KMS-11 (cell line): ENCODE results near the gene TRIO.
A peak's percentile ranks its signal among the peaks of the same experiment; 100 is the strongest.

Source experiments
- H2AFZ ChIP-seq: fragments of 200-600 bp; sonication (generic); 2 replicates; pipeline ENCODE4 v1.6.1; 2016; ENCODE audit warnings: antibody characterized with exemption, mixed run types, low read depth
- H3K27ac ChIP-seq: fragments of 200-600 bp; sonication (generic); 2 replicates; pipeline ENCODE4 v1.6.1; 2016; ENCODE audit warnings: mild to moderate bottlenecking, mixed run types
- H3K27me3 ChIP-seq: fragments of 200-600 bp; sonication (generic); 2 replicates; pipeline ENCODE4 v1.6.1; 2017; ENCODE audit warnings: mild to moderate bottlenecking, low read depth, mixed run types, moderate library complexity; ENCODE audit not compliant: insufficient read depth
- H3K36me3 ChIP-seq: fragments of 200-600 bp; sonication (generic); 2 replicates; pipeline ENCODE4 v1.6.1; 2017; ENCODE audit warnings: mild to moderate bottlenecking, mixed run types; ENCODE audit not compliant: insufficient read depth
- H3K4me1 ChIP-seq: fragments of 200-600 bp; sonication (generic); 2 replicates; pipeline ENCODE4 v1.6.1; 2016; ENCODE audit warnings: mild to moderate bottlenecking, low read depth, mixed run types; ENCODE audit not compliant: poor library complexity, severe bottlenecking
- H3K4me2 ChIP-seq: fragments of 200-600 bp; sonication (generic); 2 replicates; pipeline ENCODE4 v1.7.0; 2016; ENCODE audit warnings: mild to moderate bottlenecking, mixed run types
- H3K4me3 ChIP-seq: fragments of 200-600 bp; sonication (generic); IDR thresholded peaks from 2 replicates; pipeline ENCODE4 v1.6.1; 2017; ENCODE audit warnings: low read depth, low read length, mixed read lengths; ENCODE audit not compliant: insufficient read depth
- H3K79me2 ChIP-seq: fragments of 200-600 bp; sonication (generic); 2 replicates; pipeline ENCODE4 v1.6.1; 2016; ENCODE audit warnings: low read depth, mixed run types; ENCODE audit not compliant: insufficient read depth
- H3K9ac ChIP-seq: fragments of 200-600 bp; sonication (generic); 2 replicates; pipeline ENCODE4 v1.6.1; 2016; ENCODE audit warnings: mild to moderate bottlenecking, mixed run types
- H4K20me1 ChIP-seq: fragments of 200-600 bp; sonication (generic); 2 replicates; pipeline ENCODE4 v1.6.1; 2016; ENCODE audit warnings: mild to moderate bottlenecking, mixed run types; ENCODE audit not compliant: insufficient read depth
- TF ChIP-seq, protein P1 (sequence below): fragments of 200-600 bp; sonication (generic); conservative IDR thresholded peaks from 2 replicates; pipeline ENCODE4 v1.6.1; 2017; ENCODE audit warnings: low read depth, mild to moderate bottlenecking, antibody characterized with exemption, low read length, moderate library complexity, mixed read lengths

The TRIO gene

DNA sequence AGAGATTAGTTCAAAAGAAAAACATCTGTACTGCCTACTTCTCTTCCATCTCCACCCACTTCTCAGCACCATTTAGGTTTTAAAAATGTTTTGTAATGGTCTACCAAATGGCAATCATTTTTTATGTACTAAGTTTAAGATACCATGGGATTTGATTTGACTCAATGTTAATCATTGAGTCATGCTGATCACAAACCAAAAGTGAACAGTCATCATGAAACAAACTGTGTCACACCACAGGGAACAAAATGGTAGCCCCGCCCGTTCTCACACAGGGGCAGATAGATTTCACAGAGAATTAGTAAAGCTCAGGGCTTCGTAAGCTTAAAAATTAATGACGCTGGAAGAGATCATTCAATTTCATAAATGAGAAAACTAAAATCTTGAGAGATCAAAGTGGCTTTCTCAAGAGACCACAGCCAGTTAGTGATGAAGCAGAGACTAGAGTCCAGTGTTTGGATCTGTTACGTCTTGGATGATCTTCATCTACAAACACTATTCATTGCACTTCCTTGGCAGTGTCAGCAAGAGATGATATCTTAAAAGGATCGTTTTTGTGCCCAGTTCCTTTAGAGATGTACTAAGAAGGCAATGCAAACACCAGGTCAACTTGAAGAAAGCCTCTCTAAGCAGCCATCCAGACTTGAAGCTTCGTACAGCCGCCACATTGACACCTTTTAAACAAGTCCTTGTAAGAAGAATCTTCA lies 33.9 kb upstream of the TRIO start:
- Histone ChIP-seq H3K27ac (no peak overlapping the region), H2AFZ (peak overlapping the region; percentile 50; the same call in 1 of the 2 replicates), H3K27me3 (no peaks in the 10 kb centered on the region), H3K79me2 (no peaks in the 10 kb centered on the region), H3K4me3 (no peak overlapping the region), H3K9ac (no peak overlapping the region), H4K20me1 (no peaks in the 10 kb centered on the region), H3K4me2 (no peak overlapping the region), H3K4me1 (peaks cover 13% of the 10 kb centered on the region), H3K36me3 (no peaks in the 10 kb centered on the region)
- TF ChIP-seq, protein P1, sequence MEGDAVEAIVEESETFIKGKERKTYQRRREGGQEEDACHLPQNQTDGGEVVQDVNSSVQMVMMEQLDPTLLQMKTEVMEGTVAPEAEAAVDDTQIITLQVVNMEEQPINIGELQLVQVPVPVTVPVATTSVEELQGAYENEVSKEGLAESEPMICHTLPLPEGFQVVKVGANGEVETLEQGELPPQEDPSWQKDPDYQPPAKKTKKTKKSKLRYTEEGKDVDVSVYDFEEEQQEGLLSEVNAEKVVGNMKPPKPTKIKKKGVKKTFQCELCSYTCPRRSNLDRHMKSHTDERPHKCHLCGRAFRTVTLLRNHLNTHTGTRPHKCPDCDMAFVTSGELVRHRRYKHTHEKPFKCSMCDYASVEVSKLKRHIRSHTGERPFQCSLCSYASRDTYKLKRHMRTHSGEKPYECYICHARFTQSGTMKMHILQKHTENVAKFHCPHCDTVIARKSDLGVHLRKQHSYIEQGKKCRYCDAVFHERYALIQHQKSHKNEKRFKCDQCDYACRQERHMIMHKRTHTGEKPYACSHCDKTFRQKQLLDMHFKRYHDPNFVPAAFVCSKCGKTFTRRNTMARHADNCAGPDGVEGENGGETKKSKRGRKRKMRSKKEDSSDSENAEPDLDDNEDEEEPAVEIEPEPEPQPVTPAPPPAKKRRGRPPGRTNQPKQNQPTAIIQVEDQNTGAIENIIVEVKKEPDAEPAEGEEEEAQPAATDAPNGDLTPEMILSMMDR, result no peak

DNA sequence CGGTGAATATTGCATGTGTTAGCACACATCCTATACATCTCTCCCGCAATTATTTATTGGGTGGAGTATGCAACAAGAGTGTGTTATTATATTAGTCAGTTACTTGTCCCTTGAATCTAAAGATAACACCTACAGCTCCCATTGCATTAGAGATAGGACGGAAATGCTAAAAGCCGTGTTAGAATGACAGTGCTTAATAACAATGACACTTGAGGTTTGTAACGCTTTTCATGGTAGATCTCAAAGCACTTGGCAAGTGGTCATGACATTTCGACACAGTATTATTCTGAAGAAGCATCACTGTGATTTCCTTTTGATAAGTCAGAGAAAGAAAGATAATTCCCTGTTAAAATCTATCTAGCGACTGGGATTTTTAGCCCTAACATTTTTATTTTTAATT lies 33.4 kb upstream of the TRIO start:
- no peak overlapping the region for H3K27ac ChIP-seq

DNA sequence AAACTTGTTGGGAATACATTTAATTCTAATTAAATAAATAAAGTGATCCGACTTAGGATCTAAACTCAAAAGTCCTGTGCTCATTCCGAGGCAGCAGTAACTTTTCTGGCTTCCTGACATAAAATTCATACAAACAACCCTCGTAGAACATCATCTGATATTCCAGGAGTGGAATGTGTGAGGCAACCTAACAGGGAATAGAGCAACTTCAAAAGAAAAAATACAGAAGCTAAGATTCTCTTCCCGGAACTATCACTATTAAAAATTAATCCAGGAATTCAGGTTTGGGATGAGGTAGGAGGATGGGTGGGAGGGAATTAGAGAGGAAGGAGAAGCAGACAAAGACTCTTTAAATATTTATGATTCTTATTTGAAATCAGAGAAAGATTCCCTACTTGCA lies 32.9 kb upstream of the TRIO start:
- Histone ChIP-seq H3K4me3 (no peak overlapping the region), H3K27ac (no peak overlapping the region), H4K20me1 (no peaks in the 10 kb centered on the region), H3K27me3 (no peaks in the 10 kb centered on the region), H3K9ac (no peak overlapping the region), H3K36me3 (no peaks in the 10 kb centered on the region), H3K4me1 (peaks cover 13% of the 10 kb centered on the region), H3K4me2 (no peak overlapping the region), H3K79me2 (no peaks in the 10 kb centered on the region), H2AFZ (no peak overlapping the region)
- TF ChIP-seq, protein P1, result no peak

More for the DNA sequence above, 33.4 kb upstream of the TRIO start:
- H4K20me1 ChIP-seq, result no peaks in the 10 kb centered on the region
- H3K27me3 ChIP-seq, result no peaks in the 10 kb centered on the region
- no peak overlapping the region for H3K4me2 ChIP-seq
- H2AFZ ChIP-seq, result no peak overlapping the region
- H3K4me3 ChIP-seq, result no peak overlapping the region
- H3K36me3 ChIP-seq, result no peaks in the 10 kb centered on the region
- TF ChIP-seq, protein P1, result no peak
- no peaks in the 10 kb centered on the region for H3K79me2 ChIP-seq
- H3K9ac ChIP-seq, result no peak overlapping the region
- H3K4me1 ChIP-seq, result peaks cover 13% of the 10 kb centered on the region

DNA sequence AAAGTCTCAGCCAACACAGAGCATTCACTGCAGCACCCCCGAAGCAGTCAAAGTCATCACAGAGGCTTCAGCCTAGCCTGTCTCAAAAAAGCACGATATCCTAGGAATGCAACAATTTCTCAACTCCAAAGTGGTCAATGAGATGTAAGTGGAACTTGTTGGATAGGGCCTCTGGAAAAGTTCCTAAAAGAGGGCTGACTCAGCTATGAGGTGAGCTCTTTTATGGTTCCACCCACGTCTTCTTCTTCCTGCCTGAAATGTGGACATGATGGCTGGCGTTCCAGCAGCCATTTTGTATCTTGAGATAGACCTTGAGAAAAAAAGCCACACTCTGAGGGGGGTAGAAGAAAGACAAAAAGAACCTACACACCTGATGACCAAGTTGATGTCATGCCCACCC lies 32.5 kb upstream of the TRIO start:
- no peak overlapping the region for H3K27ac ChIP-seq
- no peak overlapping the region for H3K4me2 ChIP-seq

More for the DNA sequence above, 32.5 kb upstream of the TRIO start:
- H2AFZ ChIP-seq, result no peak overlapping the region
- no peak overlapping the region for H3K9ac ChIP-seq
- H3K4me1 ChIP-seq, result peaks cover 13% of the 10 kb centered on the region
- no peaks in the 10 kb centered on the region for H3K36me3 ChIP-seq
- H3K4me3 ChIP-seq, result no peak overlapping the region
- H3K79me2 ChIP-seq, result no peaks in the 10 kb centered on the region
- TF ChIP-seq, protein P1, result no peak
- H3K27me3 ChIP-seq, result no peaks in the 10 kb centered on the region
- no peaks in the 10 kb centered on the region for H4K20me1 ChIP-seq
